HG03342 (cell line): Measurements from ENCODE around the gene RCAN2.

ENCODE experiments used
- ATAC-seq: cut with Tn5 transposase; IDR thresholded peaks from one replicate; pipeline ENCODE4 v1.9.1; 2021; ENCODE audit warnings: mild to moderate bottlenecking, moderate library complexity; ENCODE audit not compliant: unreplicated experiment

The RCAN2 gene

DNA sequence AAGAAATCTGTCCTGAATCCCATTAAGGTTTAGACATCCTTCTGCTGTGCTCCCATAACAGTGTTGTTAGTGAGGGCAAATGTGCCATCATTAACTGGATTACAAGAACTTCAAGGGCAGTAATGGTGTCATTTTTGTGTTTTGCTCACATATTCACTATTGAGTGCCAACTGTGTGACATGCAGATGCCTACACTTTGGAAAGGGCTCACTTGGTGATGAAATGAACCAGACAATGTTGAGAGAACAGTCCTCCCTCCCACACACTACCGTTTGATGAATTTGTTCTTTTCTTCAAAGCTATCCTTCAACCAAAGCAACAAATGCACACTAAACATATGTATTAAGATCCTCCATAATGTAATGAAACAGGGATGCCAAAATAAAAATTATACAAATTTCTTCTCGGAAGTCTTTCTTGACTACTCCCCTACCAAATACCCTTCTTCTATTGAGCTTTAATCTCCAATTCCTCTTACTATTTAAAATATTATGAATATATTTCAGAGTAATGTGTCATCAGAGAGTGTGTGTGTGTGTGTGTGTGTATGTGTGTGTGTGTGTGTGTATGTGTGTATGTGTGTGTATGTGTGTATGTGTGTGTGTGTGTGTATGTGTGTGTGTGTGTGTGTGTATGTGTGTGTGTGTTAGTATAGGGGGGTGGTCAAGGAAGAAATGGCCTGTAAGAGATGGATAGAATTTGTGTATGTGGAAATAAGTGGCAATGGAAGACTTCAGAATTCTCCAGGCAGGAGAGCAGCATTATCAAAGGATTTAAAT lies 228.1 kb downstream of the RCAN2 start:
- ATAC-seq, result no peak

DNA sequence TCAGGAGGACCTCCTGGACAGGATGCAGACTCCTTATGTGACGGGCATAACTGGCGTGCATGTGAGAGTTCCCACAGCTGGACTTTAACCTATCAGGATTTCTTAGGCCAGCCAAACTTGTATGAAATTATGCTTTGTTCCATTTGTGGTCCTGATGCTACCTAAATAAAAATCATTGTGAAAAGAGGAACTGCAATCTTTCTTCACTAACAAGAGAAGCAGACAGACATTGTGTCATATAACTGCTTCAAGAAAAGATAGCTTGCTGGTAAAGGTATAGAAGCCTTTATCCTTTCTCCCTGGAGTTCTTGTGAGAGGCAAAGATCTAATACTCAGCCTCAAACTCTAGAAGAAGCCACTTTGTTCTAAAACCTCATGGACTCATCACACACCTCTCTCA lies 233.0 kb downstream of the RCAN2 start:
- ATAC-seq, result no peak

GRCh38 chr6:46255528-46255927 lies 235.7 kb downstream of the RCAN2 start:
- no peak for ATAC-seq

DNA sequence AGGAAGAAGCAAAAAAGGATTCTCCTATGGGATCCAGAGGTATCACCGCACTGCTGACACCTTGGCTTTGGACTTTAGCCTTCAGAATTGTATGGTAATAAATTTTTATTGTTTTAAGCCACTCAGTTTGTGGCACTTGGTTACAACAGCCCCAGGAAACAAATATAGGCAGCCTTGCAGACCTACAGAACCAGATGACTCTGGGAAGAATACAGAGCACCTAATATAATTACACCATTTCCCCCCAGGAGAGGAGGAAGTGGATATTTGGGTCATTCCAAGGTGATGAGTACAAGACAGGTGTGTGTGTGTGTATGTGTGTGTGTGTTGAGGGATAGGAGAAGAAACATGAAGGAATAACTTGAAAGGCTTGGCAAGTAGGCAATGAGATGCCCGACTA lies 236.3 kb downstream of the RCAN2 start:
- ATAC-seq, result no peak

DNA sequence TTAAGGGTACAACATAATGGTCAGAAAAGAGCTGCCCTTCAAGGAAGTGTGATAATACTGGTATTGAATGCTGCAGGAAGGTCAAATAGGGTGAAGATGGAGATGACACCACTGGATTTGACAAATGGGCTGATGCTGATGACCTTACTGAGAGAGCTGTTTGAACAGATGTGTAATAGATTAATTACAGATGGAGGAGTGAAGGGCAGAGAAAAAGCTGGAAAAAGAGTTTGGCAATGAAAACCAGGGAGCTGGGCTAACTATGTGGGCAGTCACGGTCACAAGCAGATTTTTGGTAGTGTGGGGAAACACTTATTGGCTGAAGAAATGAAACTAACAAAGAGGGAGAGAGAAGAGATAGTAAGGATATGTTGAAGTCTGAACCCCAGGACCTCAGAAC lies 236.9 kb downstream of the RCAN2 start:
- ATAC-seq, result no peak

DNA sequence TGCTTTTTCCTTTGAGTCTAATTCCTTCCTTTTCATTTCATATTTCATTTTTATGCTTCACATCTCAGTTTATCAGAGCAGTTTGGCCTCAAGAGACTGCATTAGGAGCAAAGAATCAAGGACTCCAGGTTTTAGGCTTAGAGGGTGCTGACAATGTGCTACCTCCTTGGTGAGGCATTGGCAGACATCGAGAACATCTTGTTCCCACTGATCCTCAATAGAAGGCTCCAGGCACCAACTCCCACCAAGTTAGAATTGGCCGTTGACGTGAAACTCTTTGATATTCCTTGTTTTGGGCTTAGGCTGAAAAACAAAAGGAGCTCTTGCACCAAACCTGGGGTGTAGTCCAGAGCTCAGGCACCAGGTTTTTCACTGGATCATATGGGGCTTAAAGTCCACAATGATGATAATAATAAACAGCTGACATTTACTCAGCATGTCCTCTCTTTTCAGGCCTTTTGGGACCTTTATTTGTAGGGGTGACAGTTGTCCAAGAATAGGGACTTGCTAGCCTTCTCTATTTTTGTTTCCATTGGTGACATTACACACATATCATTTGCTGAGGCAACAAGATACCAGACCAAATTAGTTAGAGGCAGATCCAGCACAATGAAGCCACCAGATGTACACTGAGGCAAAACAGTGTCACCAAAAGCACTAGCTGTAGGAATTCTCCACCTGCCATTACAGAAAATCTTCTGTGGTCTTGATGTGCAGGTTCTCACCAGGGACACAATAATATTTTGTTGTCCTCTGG lies 239.5 kb downstream of the RCAN2 start:
- no peak for ATAC-seq

GRCh38 chr6:46248143-46248542 lies 243.1 kb downstream of the RCAN2 start:
- no peak for ATAC-seq

GRCh38 chr6:46246727-46247126 lies 244.5 kb downstream of the RCAN2 start:
- no peak for ATAC-seq

DNA sequence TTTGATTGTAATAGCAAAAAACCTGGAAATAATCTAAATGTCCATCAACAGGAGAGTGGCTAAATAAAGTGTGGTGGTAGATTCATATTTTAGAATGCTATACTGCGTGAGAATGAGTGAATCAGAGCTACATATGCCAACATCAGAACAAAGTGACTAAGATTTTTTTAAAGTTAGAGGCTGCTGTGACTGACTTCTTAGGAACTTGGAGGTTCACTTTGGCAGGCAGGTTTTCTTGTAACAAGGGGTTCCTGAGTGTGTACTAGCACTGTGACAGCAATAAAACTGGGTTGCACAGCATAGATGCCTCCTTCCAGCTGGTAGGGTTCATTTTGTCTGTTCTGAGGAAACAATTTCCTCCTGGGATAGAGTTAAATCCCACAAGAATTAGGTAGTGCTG lies 245.2 kb downstream of the RCAN2 start:
- no peak for ATAC-seq

DNA sequence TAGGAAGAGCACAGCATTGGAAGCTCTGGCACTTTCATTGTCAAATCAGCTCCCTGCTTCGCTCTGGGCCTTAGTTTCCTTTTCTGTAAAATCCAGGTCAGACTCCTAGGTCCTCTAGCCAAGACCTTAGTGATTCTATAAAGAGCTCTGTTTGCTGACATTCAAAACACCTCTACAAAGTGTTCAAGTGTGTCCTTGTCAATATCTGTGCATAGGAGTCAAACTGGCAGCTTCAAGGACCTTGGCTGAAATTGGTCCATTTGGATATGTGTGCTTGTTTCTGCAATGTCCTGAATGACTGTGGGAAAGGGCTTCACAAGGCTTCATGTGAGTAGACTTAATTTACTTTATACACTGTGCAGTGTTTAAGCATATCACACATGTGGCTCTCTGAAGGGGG lies 246.6 kb downstream of the RCAN2 start:
- ATAC-seq, result no peak

GRCh38 chr6:46243754-46244153 lies 247.5 kb downstream of the RCAN2 start:
- no peak for ATAC-seq

DNA sequence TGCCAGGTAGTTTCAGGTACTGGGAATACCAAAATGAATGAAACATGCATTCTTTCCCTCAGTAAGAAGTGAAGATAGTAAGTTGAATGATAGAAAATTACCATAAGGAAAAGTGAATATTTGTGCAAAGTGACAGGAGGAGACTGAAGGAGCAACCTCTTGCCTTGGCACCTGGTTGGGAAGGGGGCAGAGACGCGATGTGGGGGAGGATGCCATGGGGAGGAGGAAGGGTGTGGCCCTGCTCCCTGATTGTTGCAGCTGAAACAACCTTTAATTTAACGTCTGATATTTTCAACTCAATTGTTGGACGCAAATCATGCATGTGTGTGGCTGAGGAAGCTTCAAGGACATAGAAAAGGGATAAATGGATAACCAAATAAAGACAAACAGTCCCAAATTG lies 248.3 kb downstream of the RCAN2 start:
- no peak for ATAC-seq

- ATAC-seq, result no peak
These were observed 250.2 kb downstream of the RCAN2 start for GRCh38 chr6:46240866-46241565.

DNA sequence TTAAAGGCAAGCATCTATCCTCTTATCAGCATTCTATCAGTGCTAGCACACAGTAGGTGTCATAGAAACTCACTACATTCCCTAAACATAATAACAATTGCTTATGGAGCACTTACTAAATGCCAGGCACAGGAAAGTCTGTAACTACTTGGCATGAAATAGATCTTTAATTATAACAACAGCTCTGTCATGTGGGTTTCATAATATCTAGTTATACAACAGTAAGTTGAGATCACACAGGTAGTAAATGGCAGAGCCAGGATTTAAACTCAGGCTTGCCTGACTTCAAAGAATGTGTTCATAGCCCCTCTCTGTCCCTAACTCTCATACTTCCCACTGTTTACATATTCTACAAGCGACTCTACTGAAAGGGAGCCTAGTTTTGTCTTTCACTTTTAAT lies 254.5 kb downstream of the RCAN2 start:
- ATAC-seq, result no peak

- ATAC-seq, result no peak
These were observed 256.0 kb downstream of the RCAN2 start for GRCh38 chr6:46235242-46235641.

DNA sequence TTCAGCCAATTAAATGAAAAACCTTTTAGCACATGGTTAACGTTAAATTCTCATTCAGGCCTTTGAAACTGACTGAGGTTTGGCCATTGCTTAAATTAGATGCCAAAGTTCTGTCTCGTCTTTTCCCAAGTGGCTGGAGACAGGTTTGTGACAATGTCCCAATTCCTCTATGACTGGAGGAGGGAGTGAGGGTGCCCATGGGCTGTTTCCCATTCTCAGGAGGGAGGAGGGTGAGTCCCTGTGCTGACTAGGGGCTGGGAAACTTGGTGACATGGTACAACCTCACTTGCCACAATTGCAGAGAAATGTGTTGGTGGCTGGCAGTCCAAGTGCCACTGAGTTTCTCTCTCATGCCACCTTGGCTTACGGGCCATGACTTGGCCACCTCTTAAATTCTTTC lies 256.5 kb downstream of the RCAN2 start:
- no peak for ATAC-seq

DNA sequence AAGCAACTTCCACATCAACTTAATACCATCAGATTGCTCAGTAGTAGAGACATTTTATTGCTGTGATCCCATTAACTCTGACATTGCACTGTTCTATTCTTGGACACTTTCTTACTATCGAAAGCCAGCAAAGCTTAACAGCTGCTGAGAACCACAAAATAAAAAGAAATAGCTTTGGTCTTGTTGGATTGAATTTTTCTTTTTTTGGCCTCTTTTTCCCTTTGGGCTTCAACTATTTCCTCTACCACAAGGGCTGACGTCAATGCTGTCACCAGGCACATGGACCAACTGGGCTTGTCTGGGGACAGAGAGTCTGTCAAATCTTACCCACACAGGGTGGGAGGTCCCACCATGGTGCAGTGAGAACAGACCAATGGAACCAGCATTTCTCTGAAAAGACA lies 257.1 kb downstream of the RCAN2 start:
- ATAC-seq, result no peak

DNA sequence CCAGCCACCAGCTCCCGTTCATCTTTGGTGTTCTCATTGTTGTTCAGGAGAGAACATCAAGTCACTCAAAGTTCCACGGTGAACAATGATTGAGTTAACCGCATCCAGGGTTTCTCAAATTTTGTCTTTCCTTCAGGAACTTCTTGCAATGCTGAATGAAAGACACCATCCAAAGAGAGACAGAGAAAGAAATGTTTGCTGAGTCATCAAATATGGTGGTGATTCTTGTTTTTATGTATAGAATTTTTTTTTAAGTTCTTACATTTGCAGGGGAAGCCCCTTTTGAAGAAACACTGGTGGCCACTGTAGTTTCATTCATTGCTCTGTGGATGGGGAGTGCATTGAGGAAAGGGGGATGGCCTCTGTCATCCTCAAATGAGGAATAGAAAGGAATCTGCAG lies 258.1 kb downstream of the RCAN2 start:
- no peak for ATAC-seq

DNA sequence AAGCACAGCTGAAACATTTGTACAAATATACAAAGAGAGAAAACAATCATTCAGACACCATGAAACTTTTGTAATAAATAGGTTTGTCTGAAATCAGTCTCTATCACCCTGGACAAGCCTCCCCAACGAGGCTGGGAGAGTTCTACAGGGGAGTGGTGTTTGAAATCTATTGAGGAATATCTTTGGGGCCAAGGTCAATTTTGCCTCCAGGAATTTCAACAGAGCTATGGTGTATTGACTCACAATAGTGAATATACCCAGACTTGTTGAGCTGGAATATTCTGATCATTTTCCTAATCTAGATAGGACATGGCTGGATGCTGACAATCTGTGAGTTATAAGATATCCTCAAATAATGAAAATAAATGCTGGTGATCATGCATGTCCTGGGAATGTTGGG lies 269.0 kb downstream of the RCAN2 start:
- ATAC-seq, result no peak

DNA sequence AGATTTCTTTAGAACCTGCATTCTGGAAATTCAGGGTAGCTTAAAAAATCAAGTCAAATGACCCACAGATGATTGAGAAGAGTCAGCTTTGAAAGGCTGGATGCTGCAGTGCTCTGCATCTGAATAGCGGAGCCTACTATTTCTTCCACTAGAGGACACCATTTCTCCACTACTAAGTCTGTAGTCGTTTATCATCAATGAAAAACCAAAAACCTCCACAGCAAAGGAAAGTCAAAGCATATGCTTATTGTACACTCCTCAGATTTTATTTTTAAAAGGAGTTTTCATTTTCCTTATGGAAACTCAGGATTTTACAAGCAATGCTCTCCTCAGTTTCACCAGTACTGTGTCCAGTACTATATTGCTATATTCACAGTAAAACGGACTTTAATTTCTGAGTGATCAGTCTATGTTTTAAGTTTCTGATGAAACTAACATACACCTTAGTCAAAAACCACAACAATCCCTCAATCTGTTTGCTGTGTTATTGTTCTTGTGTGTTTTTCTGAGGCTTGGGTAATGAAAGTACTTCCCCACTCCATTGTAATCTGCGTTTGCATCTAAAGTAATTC lies 269.9 kb downstream of the RCAN2 start:
- peak; percentile 55 for ATAC-seq

- peak; percentile 67 for ATAC-seq
These were observed 270.7 kb downstream of the RCAN2 start for GRCh38 chr6:46220352-46221221.
